ENCODE results near the gene TBX1. TPM values are rescaled to one million over a fixed set of nuclear protein-coding genes. Genes with fewer than 3 reads are reported as not detected.
A peak's percentile ranks its signal among the peaks of the same experiment; 100 is the strongest.

Gene TBX1
- total and polyA plus RNA-seq, 2 experiments from 2014 or later = 0.07 TPM; not detected in 1

DNA sequence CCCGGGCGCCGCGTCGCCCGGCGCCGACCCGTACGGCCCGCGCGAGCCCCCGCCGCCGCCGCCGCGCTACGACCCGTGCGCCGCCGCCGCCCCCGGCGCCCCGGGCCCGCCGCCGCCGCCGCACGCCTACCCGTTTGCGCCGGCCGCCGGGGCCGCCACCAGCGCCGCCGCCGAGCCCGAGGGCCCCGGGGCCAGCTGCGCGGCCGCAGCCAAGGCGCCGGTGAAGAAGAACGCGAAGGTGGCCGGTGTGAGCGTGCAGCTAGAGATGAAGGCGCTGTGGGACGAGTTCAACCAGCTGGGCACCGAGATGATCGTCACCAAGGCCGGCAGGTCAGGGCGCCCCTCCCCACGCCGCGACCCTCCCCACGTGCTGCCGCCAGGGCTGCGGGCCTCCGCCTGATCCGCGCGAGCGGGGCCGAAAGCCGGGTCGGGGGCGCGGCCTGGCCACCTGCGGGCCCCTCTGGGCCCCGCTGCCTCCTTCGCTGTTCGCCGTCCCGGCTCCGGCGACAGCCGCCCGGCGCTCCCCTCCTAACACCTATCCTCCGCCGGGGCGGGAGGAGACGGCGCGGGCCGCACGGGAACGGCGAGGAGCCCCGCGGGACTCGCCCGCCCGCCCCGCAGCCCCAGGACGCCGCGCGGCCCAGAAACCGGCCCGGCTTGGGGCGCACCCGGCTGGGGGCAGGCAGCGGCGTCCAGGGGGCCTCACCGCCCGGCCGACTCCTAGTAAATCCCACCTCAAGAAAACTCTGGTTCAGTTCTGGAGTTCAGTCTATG lies 560 bp downstream of the TBX1 start:
- H3K4me3 ChIP-seq = no peak overlapping the region
- H2AFZ ChIP-seq = no peak overlapping the region
- DNase-seq (ENCODE audit: low spot score) = no peak
- no peaks in the 10 kb centered on the region for H3K79me2 ChIP-seq
- H3K4me2 ChIP-seq = peak overlapping the region; percentile 67
- H3K27ac ChIP-seq = no peak overlapping the region
- H3K9me3 ChIP-seq (ENCODE audit: low read depth) = no peaks in the 10 kb centered on the region
- TF ChIP-seq EZH2 (IDR thresholded peaks at IDR 0.05; ENCODE audit: borderline replicate concordance) (no peak), EZH2phosphoT487 (IDR thresholded peaks at IDR 0.05; ENCODE audit: low read depth, severe bottlenecking, unreplicated experiment) (peak; percentile 64)
- TF ChIP-seq, protein P1, sequence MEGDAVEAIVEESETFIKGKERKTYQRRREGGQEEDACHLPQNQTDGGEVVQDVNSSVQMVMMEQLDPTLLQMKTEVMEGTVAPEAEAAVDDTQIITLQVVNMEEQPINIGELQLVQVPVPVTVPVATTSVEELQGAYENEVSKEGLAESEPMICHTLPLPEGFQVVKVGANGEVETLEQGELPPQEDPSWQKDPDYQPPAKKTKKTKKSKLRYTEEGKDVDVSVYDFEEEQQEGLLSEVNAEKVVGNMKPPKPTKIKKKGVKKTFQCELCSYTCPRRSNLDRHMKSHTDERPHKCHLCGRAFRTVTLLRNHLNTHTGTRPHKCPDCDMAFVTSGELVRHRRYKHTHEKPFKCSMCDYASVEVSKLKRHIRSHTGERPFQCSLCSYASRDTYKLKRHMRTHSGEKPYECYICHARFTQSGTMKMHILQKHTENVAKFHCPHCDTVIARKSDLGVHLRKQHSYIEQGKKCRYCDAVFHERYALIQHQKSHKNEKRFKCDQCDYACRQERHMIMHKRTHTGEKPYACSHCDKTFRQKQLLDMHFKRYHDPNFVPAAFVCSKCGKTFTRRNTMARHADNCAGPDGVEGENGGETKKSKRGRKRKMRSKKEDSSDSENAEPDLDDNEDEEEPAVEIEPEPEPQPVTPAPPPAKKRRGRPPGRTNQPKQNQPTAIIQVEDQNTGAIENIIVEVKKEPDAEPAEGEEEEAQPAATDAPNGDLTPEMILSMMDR (IDR thresholded peaks at IDR 0.05; ENCODE audit: poor library complexity) = no peak
- no peaks in the 10 kb centered on the region for H3K36me3 ChIP-seq (replicated peaks; ENCODE audit: insufficient read depth, low read depth)
- WGBS (ENCODE audit: low lambda C conversion rate, missing lambda C conversion rate) = 0% methylated on average over 19 of the region's 117 CpGs
- H3K9me2 ChIP-seq (replicated peaks; ENCODE audit: insufficient read depth) = no peaks in the 10 kb centered on the region
- H3K4me1 ChIP-seq (ENCODE audit: insufficient read depth) = peaks cover 10% of the 10 kb centered on the region
- H3K27me3 ChIP-seq = peaks cover 91% of the 10 kb centered on the region
- peaks cover 6% of the 10 kb centered on the region for H4K20me1 ChIP-seq (ENCODE audit: insufficient read depth, poor library complexity, severe bottlenecking)

DNA sequence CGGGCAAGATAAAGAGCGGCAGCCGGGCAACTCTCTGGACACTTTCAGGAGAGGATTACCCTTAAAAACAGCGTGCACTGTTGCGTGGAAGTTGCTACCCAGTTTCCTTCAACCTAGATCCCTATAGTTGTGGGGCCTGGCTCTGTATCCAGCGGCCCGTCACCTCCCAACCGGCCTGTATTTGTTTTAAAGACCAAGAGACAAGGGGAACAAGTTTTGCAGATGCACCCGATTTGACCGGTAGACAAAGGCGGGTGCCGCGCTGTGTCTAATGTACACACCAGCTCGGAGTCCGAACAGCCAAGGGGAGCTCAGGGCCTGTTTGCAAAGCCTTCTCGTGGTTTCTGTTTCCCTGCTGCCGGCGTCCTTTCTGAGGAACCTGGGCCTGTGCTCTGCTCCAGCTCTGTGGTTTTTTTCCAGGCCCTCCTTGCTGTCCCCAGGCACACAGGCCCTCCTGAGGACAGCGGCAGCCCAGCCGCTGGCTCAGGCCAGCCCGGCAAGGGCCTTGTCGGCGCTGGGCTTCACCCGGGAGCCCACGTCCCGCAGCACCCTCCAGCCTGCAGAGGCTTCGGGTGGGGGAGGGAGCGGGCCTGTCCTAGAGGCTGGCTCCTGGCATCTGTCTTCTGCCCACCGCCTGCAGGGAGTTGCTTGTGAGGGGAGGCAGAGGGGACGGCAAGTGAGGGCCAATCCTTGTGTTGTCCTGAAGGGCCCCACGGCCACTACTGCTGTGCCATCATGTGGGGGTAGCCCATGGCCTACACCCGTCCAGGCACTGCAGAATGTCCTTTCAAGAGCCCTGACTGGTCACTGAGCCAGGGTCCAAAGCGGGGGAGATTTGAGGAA lies 1.4 kb downstream of the TBX1 start:
- peak overlapping the region; percentile 67 for H3K4me2 ChIP-seq
- no peak overlapping the region for H3K4me3 ChIP-seq
- H3K27me3 ChIP-seq = peaks cover 91% of the 10 kb centered on the region
- H3K79me2 ChIP-seq = no peaks in the 10 kb centered on the region
- no peaks in the 10 kb centered on the region for H3K9me2 ChIP-seq (replicated peaks; ENCODE audit: insufficient read depth)
- no peaks in the 10 kb centered on the region for H3K9me3 ChIP-seq (ENCODE audit: low read depth)
- no peak overlapping the region for H2AFZ ChIP-seq
- DNase-seq (ENCODE audit: low spot score) = no peak
- peaks cover 6% of the 10 kb centered on the region for H4K20me1 ChIP-seq (ENCODE audit: insufficient read depth, poor library complexity, severe bottlenecking)
- H3K4me1 ChIP-seq (ENCODE audit: insufficient read depth) = peaks cover 6% of the 10 kb centered on the region
- H3K36me3 ChIP-seq (replicated peaks; ENCODE audit: insufficient read depth, low read depth) = no peaks in the 10 kb centered on the region
- TF ChIP-seq, protein P1 (IDR thresholded peaks at IDR 0.05; ENCODE audit: poor library complexity) = no peak
- TF ChIP-seq EZH2phosphoT487 (IDR thresholded peaks at IDR 0.05; ENCODE audit: low read depth, severe bottlenecking, unreplicated experiment) = peak; percentile 53
- TF ChIP-seq EZH2 (IDR thresholded peaks at IDR 0.05; ENCODE audit: borderline replicate concordance) = peak; percentile 99
- no peak overlapping the region for H3K27ac ChIP-seq
- WGBS (ENCODE audit: low lambda C conversion rate, missing lambda C conversion rate) = 38% methylated on average over 33 of the region's 33 CpGs

DNA sequence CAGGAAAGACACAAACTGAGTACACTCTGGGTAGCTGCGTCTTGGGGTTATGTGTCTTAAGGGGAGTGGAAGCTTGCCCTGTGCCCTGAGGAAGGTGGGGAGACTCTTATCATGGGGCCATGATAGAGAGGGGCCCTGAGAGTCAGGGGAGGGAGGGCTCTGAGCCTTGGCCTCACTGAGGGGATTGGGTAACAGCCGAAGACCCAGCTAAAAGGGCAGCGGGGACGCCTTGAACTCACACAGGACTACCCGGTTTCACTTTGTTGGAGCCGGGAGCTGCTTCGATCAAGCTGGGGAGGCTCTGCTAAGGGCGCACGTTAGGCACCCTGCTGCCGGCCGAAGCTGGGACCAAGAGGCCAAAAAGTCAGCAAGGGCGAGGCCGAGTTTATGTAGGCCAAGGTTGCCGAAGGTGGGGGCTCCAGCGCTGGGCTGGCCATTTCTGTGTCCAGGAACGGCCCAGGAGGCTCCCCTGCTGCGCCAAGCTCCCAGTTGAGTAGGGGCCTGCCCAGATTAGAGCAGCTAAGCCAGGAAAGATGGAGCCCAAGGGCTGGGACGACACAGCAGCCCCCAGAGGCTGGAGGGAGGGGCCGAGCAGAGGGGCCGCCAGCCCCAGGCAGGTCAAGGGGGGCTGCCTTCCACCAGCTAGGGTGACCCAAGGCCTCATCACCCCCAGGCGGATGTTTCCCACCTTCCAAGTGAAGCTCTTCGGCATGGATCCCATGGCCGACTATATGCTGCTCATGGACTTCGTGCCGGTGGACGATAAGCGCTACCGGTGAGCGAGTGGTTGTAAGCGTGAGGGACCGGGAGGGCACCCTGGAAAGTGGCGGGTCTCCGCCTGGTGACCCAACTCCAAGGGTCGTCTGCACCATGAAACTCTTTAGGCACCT lies 2.2 kb downstream of the TBX1 start:
- TF ChIP-seq, protein P1 (IDR thresholded peaks at IDR 0.05; ENCODE audit: poor library complexity) = no peak
- TF ChIP-seq EZH2phosphoT487 (IDR thresholded peaks at IDR 0.05; ENCODE audit: low read depth, severe bottlenecking, unreplicated experiment) (peak; percentile 43), EZH2 (IDR thresholded peaks at IDR 0.05; ENCODE audit: borderline replicate concordance) (no peak)
- Histone ChIP-seq H3K4me1 (ENCODE audit: insufficient read depth) (peaks cover 3% of the 10 kb centered on the region), H3K36me3 (replicated peaks; ENCODE audit: insufficient read depth, low read depth) (no peaks in the 10 kb centered on the region), H3K4me2 (no peak overlapping the region), H3K79me2 (no peaks in the 10 kb centered on the region), H2AFZ (no peak overlapping the region), H3K9me2 (replicated peaks; ENCODE audit: insufficient read depth) (no peaks in the 10 kb centered on the region), H3K4me3 (no peak overlapping the region), H3K9me3 (ENCODE audit: low read depth) (no peaks in the 10 kb centered on the region), H4K20me1 (ENCODE audit: insufficient read depth, poor library complexity, severe bottlenecking) (peaks cover 6% of the 10 kb centered on the region), H3K27me3 (peaks cover 91% of the 10 kb centered on the region), H3K27ac (no peak overlapping the region)
- DNase-seq (ENCODE audit: low spot score) = no peak
- 52% methylated on average over 33 of the region's 34 CpGs for WGBS (ENCODE audit: low lambda C conversion rate, missing lambda C conversion rate)

Measured in hepatocyte (in vitro differentiated cells).